K562 (cell line): ENCODE results near the gene CD300C. TPM values are rescaled to one million over a fixed set of nuclear protein-coding genes. Genes with fewer than 3 reads are reported as not detected.

Experiments
- BCOR ChIP-seq: fragments of 450-650 bp; IDR thresholded peaks from 2 replicates; pipeline ENCODE4 v1.6.1; 2016
- CBFB ChIP-seq: sonication (generic); formaldehyde crosslinking; IDR thresholded peaks from 2 replicates; pipeline ENCODE4 v1.4.0; 2020; ENCODE audit warnings: mild to moderate bottlenecking, missing genetic modification reagents
- CREBBP ChIP-seq: IDR thresholded peaks from one replicate; pipeline ENCODE4 v1.6.1; 2012; ENCODE audit warnings: low read depth, mild to moderate bottlenecking, control low read depth, inconsistent platforms, low read length
- ELF4 ChIP-seq: fragments of 450-650 bp; formaldehyde crosslinking; IDR thresholded peaks from 2 replicates; pipeline ENCODE4 v1.4.0; 2022; ENCODE audit warnings: missing genetic modification characterization
- EP400 ChIP-seq: fragments of 450-650 bp; IDR thresholded peaks from 2 replicates; pipeline ENCODE4 v1.6.1; 2017; ENCODE audit warnings: antibody characterized with exemption, mild to moderate bottlenecking, moderate library complexity
- KHSRP ChIP-seq: fragments of 450-650 bp; IDR thresholded peaks from 2 replicates; pipeline ENCODE4 v1.6.1; 2017
- LEF1 ChIP-seq: fragments of 450-650 bp; IDR thresholded peaks from 2 replicates; pipeline ENCODE4 v1.6.1; 2016; ENCODE audit warnings: mild to moderate bottlenecking
- NCOR1 ChIP-seq: fragments of 450-650 bp; IDR thresholded peaks from 2 replicates; pipeline ENCODE4 v1.6.1; 2016; ENCODE audit warnings: mild to moderate bottlenecking, moderate library complexity
- NFXL1 ChIP-seq: fragments of 450-650 bp; formaldehyde crosslinking; IDR thresholded peaks from 2 replicates; pipeline ENCODE4 v1.4.0; 2021; ENCODE audit warnings: mild to moderate bottlenecking
- PHF20 ChIP-seq: fragments of 450-650 bp; IDR thresholded peaks from 2 replicates; pipeline ENCODE4 v1.6.1; 2018; ENCODE audit not compliant: partially characterized antibody
- SMARCE1 ChIP-seq: fragments of 450-650 bp; IDR thresholded peaks from 2 replicates; pipeline ENCODE4 v1.7.1; 2016; ENCODE audit warnings: mild to moderate bottlenecking
- SREBF1 ChIP-seq: fragments of 150-350 bp; IDR thresholded peaks from 2 replicates; pipeline ENCODE4 v1.6.1; 2014; ENCODE audit warnings: antibody characterized with exemption, low read depth, low read length, borderline replicate concordance
- ZNF253 ChIP-seq: fragments of 250-450 bp; sonication (Bioruptor Pico); conservative IDR thresholded peaks from 2 replicates; pipeline ENCODE4 v1.6.1; 2021; ENCODE audit warnings: mild to moderate bottlenecking
- ZNF586 ChIP-seq: fragments of 450-650 bp; formaldehyde crosslinking; conservative IDR thresholded peaks from 2 replicates; pipeline ENCODE4 v1.4.0; 2020; ENCODE audit warnings: mild to moderate bottlenecking, moderate library complexity
- ZNF785 ChIP-seq: fragments of 250-450 bp; sonication (Bioruptor Pico); IDR thresholded peaks from 2 replicates; pipeline ENCODE4 v1.4.0; 2020; ENCODE audit warnings: mild to moderate bottlenecking
- polyA plus RNA-seq, 8 experiments: library from polyadenylated mRNA; depleted of rRNA in 4 of 8; stranded (reverse) in 5 of 8; unstranded in 3 of 8; fragments of >200 nt; fragmentation: Nextera tagmentation in 2 of 8; fragmentation: Illumina TruSeq in 1 of 8; extraction: Ambion mirVana in 2 of 8; extraction: Trizol in 1 of 8; gene quantifications; 2 replicates each; pipeline versions ENCODE4 v1.2.1 to v1.2.3, GENCODE V29; 2011 to 2014; ENCODE audit warnings: inconsistent platforms in 1 of 8, missing spikeins in 1 of 8
- total RNA-seq, 7 experiments: library from RNA; depleted of rRNA in 6 of 7; stranded (reverse); fragments of >200 nt in 6 of 7; fragmentation: Illumina TruSeq in 2 of 7; extraction: Trizol in 2 of 7; gene quantifications; 2 replicates each; pipeline versions ENCODE4 v1.2.1 to v1.2.3, GENCODE V29; 2011 to 2021; ENCODE audit warnings: low replicate concordance in 1 of 7
- TF ChIP-seq, protein P1 (sequence below): sonication (generic); formaldehyde crosslinking; IDR thresholded peaks from 2 replicates; pipeline ENCODE4 v1.8.0; 2022; ENCODE audit warnings: mild to moderate bottlenecking, missing genetic modification reagents
- TF ChIP-seq, protein P2 (sequence below): fragments of 450-650 bp; IDR thresholded peaks from 2 replicates; pipeline ENCODE4 v1.6.1; 2018; ENCODE audit not compliant: partially characterized antibody
- TF ChIP-seq, protein P3 (sequence below): fragments of 450-650 bp; formaldehyde crosslinking; IDR thresholded peaks from 2 replicates; pipeline ENCODE4 v1.4.0; 2020; ENCODE audit warnings: mild to moderate bottlenecking, moderate library complexity

CD300C gene
- total and polyA plus RNA-seq, 9 of the 15 experiments (the other 6 are each of a cell fraction or from before 2014, with no cell fraction given): 0.04 to 0.16 (median 0.07) TPM; not detected in 6

DNA sequence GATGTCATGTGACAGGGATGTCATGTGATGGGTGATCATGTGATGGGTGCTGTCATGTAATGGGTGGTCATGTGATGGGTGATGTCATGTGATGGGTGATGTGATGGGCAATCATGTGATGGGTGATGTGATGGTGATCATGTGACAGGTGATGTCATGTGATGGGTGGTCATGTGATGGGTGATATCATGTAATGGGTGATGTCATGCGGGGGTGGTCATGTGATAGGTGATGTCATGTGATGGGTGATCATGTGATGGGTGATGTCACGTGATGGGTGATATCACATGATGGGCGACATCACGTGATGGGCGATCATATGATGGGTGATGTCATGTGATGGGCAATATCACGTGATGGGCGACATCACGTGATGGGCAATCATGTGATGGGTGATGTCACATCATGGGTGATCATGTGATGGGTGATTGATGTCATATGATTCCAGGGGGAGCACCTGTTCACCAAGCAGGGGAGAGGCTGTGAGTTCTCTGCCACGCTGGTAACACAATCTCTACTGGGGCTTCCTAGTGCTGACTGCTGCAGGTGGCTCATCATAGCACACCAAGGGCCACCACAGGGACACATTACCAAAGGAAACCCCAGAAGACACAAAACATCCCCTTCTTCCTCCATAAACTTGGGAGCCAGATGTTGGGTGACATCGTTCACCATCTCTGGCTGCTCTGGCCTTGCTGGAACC, 31.1 kb downstream of the CD300C start (continued):
- TF ChIP-seq, protein P1, sequence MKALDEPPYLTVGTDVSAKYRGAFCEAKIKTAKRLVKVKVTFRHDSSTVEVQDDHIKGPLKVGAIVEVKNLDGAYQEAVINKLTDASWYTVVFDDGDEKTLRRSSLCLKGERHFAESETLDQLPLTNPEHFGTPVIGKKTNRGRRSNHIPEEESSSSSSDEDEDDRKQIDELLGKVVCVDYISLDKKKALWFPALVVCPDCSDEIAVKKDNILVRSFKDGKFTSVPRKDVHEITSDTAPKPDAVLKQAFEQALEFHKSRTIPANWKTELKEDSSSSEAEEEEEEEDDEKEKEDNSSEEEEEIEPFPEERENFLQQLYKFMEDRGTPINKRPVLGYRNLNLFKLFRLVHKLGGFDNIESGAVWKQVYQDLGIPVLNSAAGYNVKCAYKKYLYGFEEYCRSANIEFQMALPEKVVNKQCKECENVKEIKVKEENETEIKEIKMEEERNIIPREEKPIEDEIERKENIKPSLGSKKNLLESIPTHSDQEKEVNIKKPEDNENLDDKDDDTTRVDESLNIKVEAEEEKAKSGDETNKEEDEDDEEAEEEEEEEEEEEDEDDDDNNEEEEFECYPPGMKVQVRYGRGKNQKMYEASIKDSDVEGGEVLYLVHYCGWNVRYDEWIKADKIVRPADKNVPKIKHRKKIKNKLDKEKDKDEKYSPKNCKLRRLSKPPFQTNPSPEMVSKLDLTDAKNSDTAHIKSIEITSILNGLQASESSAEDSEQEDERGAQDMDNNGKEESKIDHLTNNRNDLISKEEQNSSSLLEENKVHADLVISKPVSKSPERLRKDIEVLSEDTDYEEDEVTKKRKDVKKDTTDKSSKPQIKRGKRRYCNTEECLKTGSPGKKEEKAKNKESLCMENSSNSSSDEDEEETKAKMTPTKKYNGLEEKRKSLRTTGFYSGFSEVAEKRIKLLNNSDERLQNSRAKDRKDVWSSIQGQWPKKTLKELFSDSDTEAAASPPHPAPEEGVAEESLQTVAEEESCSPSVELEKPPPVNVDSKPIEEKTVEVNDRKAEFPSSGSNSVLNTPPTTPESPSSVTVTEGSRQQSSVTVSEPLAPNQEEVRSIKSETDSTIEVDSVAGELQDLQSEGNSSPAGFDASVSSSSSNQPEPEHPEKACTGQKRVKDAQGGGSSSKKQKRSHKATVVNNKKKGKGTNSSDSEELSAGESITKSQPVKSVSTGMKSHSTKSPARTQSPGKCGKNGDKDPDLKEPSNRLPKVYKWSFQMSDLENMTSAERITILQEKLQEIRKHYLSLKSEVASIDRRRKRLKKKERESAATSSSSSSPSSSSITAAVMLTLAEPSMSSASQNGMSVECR (CRISPR knock-in tag): peak; percentile 98
- TF ChIP-seq, protein P2, sequence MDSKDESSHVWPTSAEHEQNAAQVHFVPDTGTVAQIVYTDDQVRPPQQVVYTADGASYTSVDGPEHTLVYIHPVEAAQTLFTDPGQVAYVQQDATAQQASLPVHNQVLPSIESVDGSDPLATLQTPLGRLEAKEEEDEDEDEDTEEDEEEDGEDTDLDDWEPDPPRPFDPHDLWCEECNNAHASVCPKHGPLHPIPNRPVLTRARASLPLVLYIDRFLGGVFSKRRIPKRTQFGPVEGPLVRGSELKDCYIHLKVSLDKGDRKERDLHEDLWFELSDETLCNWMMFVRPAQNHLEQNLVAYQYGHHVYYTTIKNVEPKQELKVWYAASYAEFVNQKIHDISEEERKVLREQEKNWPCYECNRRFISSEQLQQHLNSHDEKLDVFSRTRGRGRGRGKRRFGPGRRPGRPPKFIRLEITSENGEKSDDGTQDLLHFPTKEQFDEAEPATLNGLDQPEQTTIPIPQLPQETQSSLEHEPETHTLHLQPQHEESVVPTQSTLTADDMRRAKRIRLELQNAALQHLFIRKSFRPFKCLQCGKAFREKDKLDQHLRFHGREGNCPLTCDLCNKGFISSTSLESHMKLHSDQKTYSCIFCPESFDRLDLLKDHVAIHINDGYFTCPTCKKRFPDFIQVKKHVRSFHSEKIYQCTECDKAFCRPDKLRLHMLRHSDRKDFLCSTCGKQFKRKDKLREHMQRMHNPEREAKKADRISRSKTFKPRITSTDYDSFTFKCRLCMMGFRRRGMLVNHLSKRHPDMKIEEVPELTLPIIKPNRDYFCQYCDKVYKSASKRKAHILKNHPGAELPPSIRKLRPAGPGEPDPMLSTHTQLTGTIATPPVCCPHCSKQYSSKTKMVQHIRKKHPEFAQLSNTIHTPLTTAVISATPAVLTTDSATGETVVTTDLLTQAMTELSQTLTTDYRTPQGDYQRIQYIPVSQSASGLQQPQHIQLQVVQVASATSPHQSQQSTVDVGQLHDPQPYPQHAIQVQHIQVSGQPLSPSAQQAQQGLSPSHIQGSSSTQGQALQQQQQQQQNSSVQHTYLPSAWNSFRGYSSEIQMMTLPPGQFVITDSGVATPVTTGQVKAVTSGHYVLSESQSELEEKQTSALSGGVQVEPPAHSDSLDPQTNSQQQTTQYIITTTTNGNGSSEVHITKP: no peak
- TF ChIP-seq SREBF1 (peak; percentile 88), ZNF253 (CRISPR knock-in tag) (no peak), LEF1 (peak; percentile 59; the same call in 1 of the 2 replicates), PHF20 (peak; percentile 69), CREBBP (no peak), ZNF785 (no peak), NFXL1 (CRISPR knock-in tag) (no peak), CBFB (CRISPR knock-in tag) (peak; percentile 87), NCOR1 (peak; percentile 33; the same call in 1 of the 2 replicates), ZNF586 (CRISPR knock-in tag) (no peak), EP400 (peak; percentile 48), ELF4 (peak; percentile 83), SMARCE1 (peak; percentile 39; the same call in 1 of the 2 replicates), BCOR (peak; percentile 44; the same call in 1 of the 2 replicates), KHSRP (peak; percentile 66)
- TF ChIP-seq, protein P3, sequence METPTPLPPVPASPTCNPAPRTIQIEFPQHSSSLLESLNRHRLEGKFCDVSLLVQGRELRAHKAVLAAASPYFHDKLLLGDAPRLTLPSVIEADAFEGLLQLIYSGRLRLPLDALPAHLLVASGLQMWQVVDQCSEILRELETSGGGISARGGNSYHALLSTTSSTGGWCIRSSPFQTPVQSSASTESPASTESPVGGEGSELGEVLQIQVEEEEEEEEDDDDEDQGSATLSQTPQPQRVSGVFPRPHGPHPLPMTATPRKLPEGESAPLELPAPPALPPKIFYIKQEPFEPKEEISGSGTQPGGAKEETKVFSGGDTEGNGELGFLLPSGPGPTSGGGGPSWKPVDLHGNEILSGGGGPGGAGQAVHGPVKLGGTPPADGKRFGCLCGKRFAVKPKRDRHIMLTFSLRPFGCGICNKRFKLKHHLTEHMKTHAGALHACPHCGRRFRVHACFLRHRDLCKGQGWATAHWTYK: peak; percentile 12; the same call in 1 of the 2 replicates
